GM23338 (cell line): ENCODE measurements around the gene EPGN. TPM values are rescaled to one million over a fixed set of nuclear protein-coding genes. Genes with fewer than 3 reads are reported as not detected.

Experiments
- ATAC-seq: fragments of 200-7000 bp; cut with Tn5 transposase; 3 replicates; pipeline ENCODE4 v1.9.1; 2020
- DNase-seq: peaks from one replicate; pipeline ENCODE4 v3.0.0-alpha.2; 2015; ENCODE audit warnings: low spot score
- H2AFZ ChIP-seq: fragments of 200-600 bp; sonication (generic); 2 replicates; pipeline ENCODE4 v1.8.0; 2016; ENCODE audit warnings: antibody characterized with exemption, mild to moderate bottlenecking, moderate library complexity
- H3F3A ChIP-seq: fragments of 200-600 bp; sonication (generic); replicated peaks from 2 replicates; pipeline ENCODE4 v1.8.0; 2017; ENCODE audit warnings: antibody characterized with exemption, mixed run types, low read depth
- H3K27ac ChIP-seq: fragments of 200-600 bp; sonication (generic); 2 replicates; pipeline ENCODE4 v1.6.1; 2016; ENCODE audit warnings: low read depth
- H3K27me3 ChIP-seq: fragments of 200-600 bp; sonication (generic); 2 replicates; pipeline ENCODE4 v1.8.0; 2016; ENCODE audit warnings: mild to moderate bottlenecking, mixed run types, moderate library complexity; ENCODE audit not compliant: insufficient read depth
- H3K36me3 ChIP-seq: fragments of 200-600 bp; sonication (generic); 2 replicates; pipeline ENCODE4 v1.8.0; 2016; ENCODE audit warnings: mild to moderate bottlenecking; ENCODE audit not compliant: insufficient read depth
- H3K4me1 ChIP-seq: fragments of 200-600 bp; sonication (generic); 2 replicates; pipeline ENCODE4 v1.8.0; 2016; ENCODE audit warnings: mild to moderate bottlenecking, moderate library complexity; ENCODE audit not compliant: insufficient read depth
- H3K4me2 ChIP-seq: fragments of 200-600 bp; sonication (generic); 2 replicates; pipeline ENCODE4 v1.7.1; 2017; ENCODE audit warnings: mixed run types
- H3K4me3 ChIP-seq: fragments of 200-600 bp; sonication (generic); 2 replicates; pipeline ENCODE4 v1.6.1; 2016; ENCODE audit warnings: mixed run types
- H3K79me2 ChIP-seq: fragments of 200-600 bp; sonication (generic); replicated peaks from 2 replicates; pipeline ENCODE4 v1.8.0; 2017; ENCODE audit warnings: mild to moderate bottlenecking; ENCODE audit not compliant: insufficient read depth
- H3K9me2 ChIP-seq: fragments of 200-600 bp; sonication (generic); 2 replicates; pipeline ENCODE4 v1.8.0; 2017; ENCODE audit not compliant: insufficient read depth
- H4K20me1 ChIP-seq: fragments of 200-600 bp; sonication (generic); replicated peaks from 2 replicates; pipeline ENCODE4 v1.8.0; 2017; ENCODE audit warnings: mild to moderate bottlenecking; ENCODE audit not compliant: insufficient read depth
- H3K27ac Mint-ChIP-seq: 2 replicates; pipeline ENCODE4 v1.8.0; 2020; ENCODE audit warnings: inconsistent platforms, mild to moderate bottlenecking, moderate library complexity, mixed read lengths
- H3K27me3 Mint-ChIP-seq: 3 replicates; pipeline ENCODE4 v1.8.0; 2022; ENCODE audit warnings: low read depth, mild to moderate bottlenecking, moderate library complexity, mixed read lengths, inconsistent platforms; ENCODE audit not compliant: insufficient read depth, poor library complexity
- H3K36me3 Mint-ChIP-seq: 3 replicates; pipeline ENCODE4 v1.8.0; 2021; ENCODE audit warnings: low read depth, mild to moderate bottlenecking, inconsistent platforms, moderate library complexity, mixed read lengths
- H3K4me1 Mint-ChIP-seq: 3 replicates; pipeline ENCODE4 v1.8.0; 2020; ENCODE audit warnings: mild to moderate bottlenecking, inconsistent platforms, mixed read lengths
- H3K4me3 Mint-ChIP-seq: 3 replicates; pipeline ENCODE4 v1.8.0; 2021; ENCODE audit warnings: moderate library complexity, mild to moderate bottlenecking, inconsistent platforms, mixed read lengths
- H3K9me3 Mint-ChIP-seq: 3 replicates; pipeline ENCODE4 v1.8.0; 2020; ENCODE audit warnings: moderate library complexity, mild to moderate bottlenecking, inconsistent platforms, mixed read lengths
- ETS1 ChIP-seq: IDR thresholded peaks from 2 replicates; pipeline ENCODE4 v1.6.1; 2016; ENCODE audit warnings: antibody characterized with exemption
- EZH2 ChIP-seq: fragments of 200-600 bp; sonication (generic); IDR thresholded peaks from one replicate; pipeline ENCODE4 v1.8.0; 2017; ENCODE audit warnings: antibody characterized with exemption, mild to moderate bottlenecking, low read depth; ENCODE audit not compliant: unreplicated experiment
- EZH2phosphoT487 ChIP-seq: fragments of 200-600 bp; sonication (generic); IDR thresholded peaks from one replicate; pipeline ENCODE4 v1.8.1; 2018; ENCODE audit warnings: antibody characterized with exemption; ENCODE audit not compliant: unreplicated experiment
- STAT1 ChIP-seq: IDR thresholded peaks from one replicate; pipeline ENCODE4 v1.6.1; 2016; ENCODE audit warnings: antibody characterized with exemption; ENCODE audit not compliant: unreplicated experiment
- ZNF331 ChIP-seq: fragments of 250-450 bp; sonication (Bioruptor Pico); IDR thresholded peaks from 2 replicates; pipeline ENCODE4 v1.5.0; 2020; ENCODE audit warnings: low read depth, mild to moderate bottlenecking, moderate library complexity
- polyA plus RNA-seq: library from polyadenylated mRNA; unstranded; fragments of >200 nt; fragmentation: Nextera tagmentation; extraction: Ambion mirVana; gene quantifications from 2 replicates; pipeline ENCODE4 v1.2.1, GENCODE V29; 2016
- total RNA-seq: library from RNA; depleted of rRNA; stranded (reverse); fragments of >200 nt; shearing (Covaris generic); gene quantifications from 2 replicates; pipeline ENCODE4 v1.2.3, GENCODE V29; 2014
- TF ChIP-seq, protein P1 (sequence below), 2 experiments: fragments of 200-600 bp in 1 of 2; sonication (generic) in 1 of 2; conservative IDR thresholded peaks; 2 replicates each; pipeline versions ENCODE4 v1.5.1 to v1.6.1; 2016 to 2017; ENCODE audit warnings: antibody characterized with exemption in 2 of 2, low read depth in 2 of 2, mild to moderate bottlenecking in 2 of 2, moderate library complexity in 1 of 2

Gene EPGN
- total and polyA plus RNA-seq, 2 experiments from 2014 or later = not detected

DNA sequence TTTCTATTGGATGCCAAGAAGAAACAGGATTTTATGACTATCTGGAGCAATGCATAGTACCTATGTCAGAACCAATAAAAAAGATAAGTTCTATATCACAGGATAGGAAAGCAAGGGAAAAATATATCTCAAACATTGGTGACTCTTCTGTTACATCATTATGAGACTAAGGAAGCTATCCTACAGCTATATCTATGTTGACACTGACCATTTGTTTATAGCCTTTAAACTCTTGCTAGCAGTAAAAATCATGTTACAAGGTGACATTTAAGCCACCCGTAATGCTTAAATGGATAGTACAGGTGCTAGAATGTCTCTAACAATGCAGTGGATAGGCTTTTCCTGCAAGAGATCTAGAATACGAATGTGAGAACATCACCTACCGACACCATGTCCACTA lies 28.6 kb upstream of the EPGN start:
- H3F3A ChIP-seq = no peaks in the 10 kb centered on the region
- H3K4me2 ChIP-seq = no peak overlapping the region
- H3K4me1 Mint-ChIP-seq = no peaks in the 10 kb centered on the region
- H3K36me3 Mint-ChIP-seq = no peaks in the 10 kb centered on the region
- no peaks in the 10 kb centered on the region for H3K36me3 ChIP-seq
- H3K79me2 ChIP-seq = no peaks in the 10 kb centered on the region
- H3K27ac ChIP-seq = no peak overlapping the region
- no peak overlapping the region for H3K27ac Mint-ChIP-seq
- ATAC-seq = no peak
- no peaks in the 10 kb centered on the region for H3K9me3 Mint-ChIP-seq
- no peak overlapping the region for H3K4me3 ChIP-seq
- H2AFZ ChIP-seq = no peak overlapping the region
- no peaks in the 10 kb centered on the region for H4K20me1 ChIP-seq
- DNase-seq = no peak
- no peak overlapping the region for H3K4me3 Mint-ChIP-seq
- no peaks in the 10 kb centered on the region for H3K9me2 ChIP-seq
- no peak for TF ChIP-seq EZH2phosphoT487
- no peaks in the 10 kb centered on the region for H3K27me3 Mint-ChIP-seq
- no peaks in the 10 kb centered on the region for H3K27me3 ChIP-seq
- H3K4me1 ChIP-seq = no peaks in the 10 kb centered on the region

DNA sequence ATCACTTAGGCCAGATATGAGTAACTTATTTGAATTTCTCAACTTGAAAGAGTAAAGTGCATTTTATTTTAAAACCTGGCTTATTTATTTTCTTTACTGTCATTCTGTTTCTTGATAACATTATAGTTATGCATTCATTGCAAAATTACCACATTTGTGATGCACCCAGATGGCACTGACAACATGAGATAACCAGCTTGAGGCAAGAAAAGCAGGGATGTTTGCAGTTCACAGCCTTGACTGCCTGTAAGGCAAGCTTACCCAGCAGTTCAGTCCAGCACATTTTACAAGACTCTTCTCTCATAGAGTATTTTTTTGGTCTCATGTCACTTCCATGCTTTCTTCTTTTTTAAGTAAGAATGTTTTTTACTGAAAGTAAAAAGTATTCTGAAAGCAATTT lies 25.3 kb upstream of the EPGN start:
- H3K36me3 ChIP-seq = no peaks in the 10 kb centered on the region
- no peak overlapping the region for H3K4me2 ChIP-seq
- Mint-ChIP-seq H3K36me3 (no peaks in the 10 kb centered on the region), H3K9me3 (no peaks in the 10 kb centered on the region), H3K27me3 (no peaks in the 10 kb centered on the region), H3K4me1 (no peaks in the 10 kb centered on the region), H3K4me3 (no peak overlapping the region), H3K27ac (no peak overlapping the region)
- H3K27me3 ChIP-seq = no peaks in the 10 kb centered on the region
- H3F3A ChIP-seq = no peaks in the 10 kb centered on the region
- no peak overlapping the region for H3K4me3 ChIP-seq
- H3K79me2 ChIP-seq = no peaks in the 10 kb centered on the region
- TF ChIP-seq EZH2 (no peak), STAT1 (no peak), ETS1 (no peak)
- no peaks in the 10 kb centered on the region for H3K9me2 ChIP-seq
- no peaks in the 10 kb centered on the region for H3K4me1 ChIP-seq
- DNase-seq (no peak), ATAC-seq (no peak)
- H3K27ac ChIP-seq = no peak overlapping the region
- no peak overlapping the region for H2AFZ ChIP-seq
- no peaks in the 10 kb centered on the region for H4K20me1 ChIP-seq

- Histone ChIP-seq H3K4me1 (no peaks in the 10 kb centered on the region), H3K9me2 (no peaks in the 10 kb centered on the region), H3K79me2 (no peaks in the 10 kb centered on the region), H3K27me3 (no peaks in the 10 kb centered on the region), H3K4me3 (no peak overlapping the region), H3K36me3 (no peaks in the 10 kb centered on the region), H3K4me2 (no peak overlapping the region), H4K20me1 (no peaks in the 10 kb centered on the region), H2AFZ (no peak overlapping the region), H3K27ac (no peak overlapping the region), H3F3A (no peaks in the 10 kb centered on the region)
- Mint-ChIP-seq H3K9me3 (no peaks in the 10 kb centered on the region), H3K4me3 (no peak overlapping the region), H3K4me1 (no peaks in the 10 kb centered on the region), H3K27me3 (no peaks in the 10 kb centered on the region), H3K27ac (no peak overlapping the region), H3K36me3 (no peaks in the 10 kb centered on the region)
- ATAC-seq = no peak
- no peak for DNase-seq
- no peak for TF ChIP-seq ZNF331 (CRISPR knock-in tag)
- TF ChIP-seq EZH2 = no peak
- TF ChIP-seq STAT1 = no peak
- TF ChIP-seq, protein P1, sequence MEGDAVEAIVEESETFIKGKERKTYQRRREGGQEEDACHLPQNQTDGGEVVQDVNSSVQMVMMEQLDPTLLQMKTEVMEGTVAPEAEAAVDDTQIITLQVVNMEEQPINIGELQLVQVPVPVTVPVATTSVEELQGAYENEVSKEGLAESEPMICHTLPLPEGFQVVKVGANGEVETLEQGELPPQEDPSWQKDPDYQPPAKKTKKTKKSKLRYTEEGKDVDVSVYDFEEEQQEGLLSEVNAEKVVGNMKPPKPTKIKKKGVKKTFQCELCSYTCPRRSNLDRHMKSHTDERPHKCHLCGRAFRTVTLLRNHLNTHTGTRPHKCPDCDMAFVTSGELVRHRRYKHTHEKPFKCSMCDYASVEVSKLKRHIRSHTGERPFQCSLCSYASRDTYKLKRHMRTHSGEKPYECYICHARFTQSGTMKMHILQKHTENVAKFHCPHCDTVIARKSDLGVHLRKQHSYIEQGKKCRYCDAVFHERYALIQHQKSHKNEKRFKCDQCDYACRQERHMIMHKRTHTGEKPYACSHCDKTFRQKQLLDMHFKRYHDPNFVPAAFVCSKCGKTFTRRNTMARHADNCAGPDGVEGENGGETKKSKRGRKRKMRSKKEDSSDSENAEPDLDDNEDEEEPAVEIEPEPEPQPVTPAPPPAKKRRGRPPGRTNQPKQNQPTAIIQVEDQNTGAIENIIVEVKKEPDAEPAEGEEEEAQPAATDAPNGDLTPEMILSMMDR (conservative IDR thresholded peaks at IDR 0.05; ENCODE audit: low read depth in 2 of 2) = no peak
These were observed 24.7 kb upstream of the EPGN start for GRCh38 chr4:74283614-74284013.
